ENCODE data around the gene RPN1. TPM values are rescaled to one million over a fixed set of nuclear protein-coding genes. Genes with fewer than 3 reads are reported as not detected.

The RPN1 gene
- total RNA-seq, 1 donor from 2014 or later: 137 TPM

DNA sequence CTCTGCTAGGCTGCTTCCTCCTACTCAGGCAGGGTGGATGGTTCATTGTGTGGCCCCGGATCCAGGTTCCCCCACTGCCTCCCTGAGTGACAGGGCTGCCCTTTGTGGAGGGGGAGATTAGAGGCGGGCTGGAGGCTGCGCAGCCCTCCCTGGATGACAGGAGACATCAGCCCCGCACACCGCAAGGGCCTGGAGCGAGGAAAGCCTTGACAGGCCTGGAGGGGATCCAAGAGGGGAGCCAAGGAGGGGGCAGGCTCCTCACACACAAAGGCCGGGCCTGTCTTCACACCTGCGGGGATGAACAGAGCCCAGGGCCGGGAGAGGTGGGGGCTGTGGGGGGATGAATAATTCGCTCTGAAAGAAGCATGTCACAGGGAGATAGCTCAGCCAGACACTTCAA, 72.9 kb downstream of the RPN1 start:
- DNase-seq: no peak

DNA sequence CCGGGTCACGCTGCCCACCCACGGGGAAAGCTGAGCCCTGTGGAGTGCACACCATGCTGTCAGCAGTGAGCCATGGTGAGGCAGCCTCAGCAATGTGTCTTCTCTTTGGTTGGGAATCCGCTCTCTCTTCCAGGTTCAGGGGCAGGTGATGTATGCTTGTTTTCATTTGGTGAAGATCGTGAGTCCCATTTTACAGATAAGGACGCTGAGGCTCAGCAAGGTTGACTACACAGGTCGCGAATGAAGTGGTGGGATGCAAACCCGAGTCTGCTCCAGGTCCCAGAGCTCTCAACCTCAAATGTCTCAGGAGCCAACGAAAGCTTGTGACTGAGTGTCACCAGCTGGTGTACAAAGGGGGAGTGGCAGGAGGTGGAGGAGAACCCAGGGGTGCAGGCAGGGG, 74.3 kb downstream of the RPN1 start:
- DNase-seq: no peak

DNA sequence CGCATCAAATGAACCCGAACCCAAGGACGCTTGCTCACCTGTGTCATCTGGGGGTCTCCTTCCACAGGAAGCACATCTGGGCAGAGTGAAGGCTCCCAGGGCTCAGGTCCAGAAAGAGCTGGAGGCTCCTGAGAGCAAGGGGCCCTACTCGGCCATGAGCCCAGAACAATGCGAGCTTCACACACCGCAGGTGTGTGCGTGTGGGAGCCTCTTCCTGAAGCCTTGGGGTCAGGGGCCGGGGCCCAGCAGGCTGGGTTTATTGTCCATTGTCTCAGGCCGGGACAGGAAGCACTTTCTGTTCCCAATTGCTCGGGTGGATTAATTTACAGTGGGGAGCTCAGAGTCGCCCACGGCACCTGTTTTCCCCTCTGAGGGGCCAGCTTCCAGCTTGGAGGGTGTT, 74.8 kb downstream of the RPN1 start:
- DNase-seq: no peak

DNA sequence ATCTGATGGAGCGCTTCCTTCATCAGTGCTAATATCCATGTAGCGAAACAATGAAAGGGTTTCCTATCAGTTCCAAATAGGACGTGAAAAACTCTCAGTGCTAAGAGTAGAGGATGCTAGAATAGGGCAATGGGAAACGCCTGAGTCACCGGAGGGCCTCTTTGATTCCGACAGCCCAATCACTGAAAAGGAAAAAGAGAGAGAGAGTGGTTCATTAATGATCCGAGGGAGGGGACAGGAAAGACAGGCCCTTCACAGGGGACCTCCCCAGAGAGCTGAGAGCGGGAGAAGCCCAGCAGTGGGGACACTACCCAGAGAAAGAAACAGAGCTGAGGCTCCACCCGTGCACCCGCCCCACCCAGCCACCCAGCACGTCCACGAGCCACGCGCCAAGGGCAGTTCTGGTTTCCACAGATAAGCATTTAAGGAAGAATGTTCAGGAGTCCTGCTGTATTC, 76.9 kb downstream of the RPN1 start:
- DNase-seq: no peak

DNA sequence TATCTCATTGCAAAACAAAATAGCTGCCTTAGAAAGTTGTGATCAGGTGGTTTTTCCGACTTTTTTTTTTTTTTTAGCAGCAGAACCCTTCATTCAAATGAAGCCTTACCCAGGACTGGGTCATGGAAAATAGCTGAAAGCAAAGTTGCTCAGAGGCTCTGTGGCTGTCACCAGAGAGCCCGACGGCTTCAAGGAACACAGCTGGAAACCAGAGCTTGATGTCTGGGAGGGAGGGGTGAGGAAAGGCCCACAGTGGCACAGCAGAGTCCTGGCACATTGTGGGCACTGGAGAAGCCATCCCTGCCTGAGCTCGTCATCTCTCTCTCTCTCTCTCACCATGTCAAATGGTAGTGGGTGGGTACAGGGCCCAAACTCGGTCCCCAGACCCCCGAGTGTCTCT, 77.5 kb downstream of the RPN1 start:
- DNase-seq: no peak

DNA sequence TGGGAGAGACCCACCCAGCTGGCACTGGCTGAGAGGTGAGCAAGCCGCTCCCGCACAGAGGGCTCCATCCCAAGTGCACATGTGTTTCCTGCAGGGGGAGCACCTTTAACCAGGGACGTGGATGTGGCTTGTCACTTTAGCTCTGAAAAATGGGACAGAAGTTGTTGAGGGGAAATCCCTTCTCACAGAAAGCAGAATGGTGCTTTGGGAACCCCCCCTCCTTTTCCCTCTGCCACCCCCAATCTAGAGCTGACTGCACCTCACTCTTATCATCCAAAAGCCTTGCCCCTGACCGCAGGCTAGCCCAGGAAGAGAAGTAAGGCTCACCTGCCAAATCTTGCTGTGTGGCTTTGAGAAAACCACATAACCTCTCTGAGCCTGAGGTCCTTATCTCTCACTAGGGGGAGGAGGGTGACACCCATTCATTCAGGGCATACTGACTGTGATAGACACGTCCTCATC, 77.9 kb downstream of the RPN1 start:
- DNase-seq: no peak

DNA sequence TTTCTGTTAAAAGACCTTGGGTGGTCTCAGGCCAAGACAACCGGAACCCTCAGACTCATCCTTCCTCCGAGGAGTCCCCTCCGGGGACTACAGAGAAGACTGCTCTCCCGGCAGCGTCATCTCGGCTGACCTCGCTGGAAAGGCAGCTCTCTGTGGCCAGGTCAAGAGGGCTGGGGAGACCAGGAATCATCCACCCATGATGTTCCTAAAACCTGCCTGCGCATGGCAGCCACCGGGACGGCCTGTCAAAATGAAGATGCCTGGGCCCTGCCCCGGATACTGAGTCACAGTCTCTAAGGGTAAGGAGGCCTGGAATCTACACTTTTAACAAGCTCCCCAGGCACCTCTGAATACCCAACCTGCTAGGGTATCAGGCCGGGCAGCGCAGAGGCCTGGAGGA, 78.6 kb downstream of the RPN1 start:
- DNase-seq: no peak

Other genes with a start within 250 kb of the RPN1 start
- not detected for gene DNAJB8, start 183.9 kb downstream of the RPN1 start, total RNA-seq
- gene GATA2, start 157.6 kb downstream of the RPN1 start, total RNA-seq: 3.3 TPM
- 58.6 TPM for gene RAB7A, start 75.4 kb upstream of the RPN1 start, total RNA-seq
- gene ACAD9, start 228.8 kb upstream of the RPN1 start, total RNA-seq: 52.1 TPM